HepG2 (cell line): ENCODE results near the gene SLN. TPM values are rescaled to one million over a fixed set of nuclear protein-coding genes. Genes with fewer than 3 reads are reported as not detected.

Experiments
- ARNT2 ChIP-seq: sonication (generic); formaldehyde crosslinking; IDR thresholded peaks from 2 replicates; pipeline ENCODE4 v1.8.0; 2022; ENCODE audit warnings: mild to moderate bottlenecking, low read depth, missing genetic modification reagents, moderate library complexity
- ATF7 ChIP-seq, 2 experiments: fragments of 450-650 bp in 1 of 2; sonication (generic) in 1 of 2; formaldehyde crosslinking in 1 of 2; IDR thresholded peaks; 2 replicates each; pipeline versions ENCODE4 v1.4.0 to v1.6.1; 2016 to 2020; ENCODE audit warnings: antibody characterized with exemption in 1 of 2, mild to moderate bottlenecking in 1 of 2, missing genetic modification reagents in 1 of 2
- GPN1 ChIP-seq: sonication (generic); formaldehyde crosslinking; IDR thresholded peaks from 2 replicates; pipeline ENCODE4 v1.5.1; 2020; ENCODE audit warnings: missing genetic modification reagents, borderline replicate concordance
- GRHL1 ChIP-seq: sonication (generic); formaldehyde crosslinking; conservative IDR thresholded peaks from 2 replicates; pipeline ENCODE4 v1.8.0; 2022; ENCODE audit warnings: missing genetic modification reagents
- REST ChIP-seq, 2 experiments: IDR thresholded peaks; 2 replicates each; pipeline ENCODE4 v1.6.1; 2011 to 2012; ENCODE audit warnings: low read length in 2 of 2, borderline replicate concordance in 1 of 2, low read depth in 1 of 2, mild to moderate bottlenecking in 1 of 2, moderate library complexity in 1 of 2
- TEAD2 ChIP-seq: sonication (generic); formaldehyde crosslinking; IDR thresholded peaks from 2 replicates; pipeline ENCODE4 v1.9.0; 2021; ENCODE audit warnings: missing genetic modification reagents
- THAP11 ChIP-seq: IDR thresholded peaks from 2 replicates; pipeline ENCODE4 v1.6.1; 2016; ENCODE audit warnings: missing biosample characterization, missing genetic modification reagents
- ZNF33B ChIP-seq: sonication (generic); formaldehyde crosslinking; IDR thresholded peaks from 2 replicates; pipeline ENCODE4 v1.5.1; 2020; ENCODE audit warnings: mild to moderate bottlenecking, missing genetic modification reagents
- polyA plus RNA-seq, 8 experiments: library from polyadenylated mRNA; depleted of rRNA in 3 of 8; stranded (reverse) in 7 of 8; unstranded in 1 of 8; fragments of >200 nt; fragmentation: Illumina TruSeq in 4 of 8; extraction: Trizol in 4 of 8; gene quantifications; 2 replicates each; pipeline versions ENCODE4 v1.2.1 to v1.2.3, GENCODE V29; 2011 to 2016; ENCODE audit warnings: low read depth in 4 of 8, missing spikeins in 1 of 8, mixed read lengths in 1 of 8; ENCODE audit not compliant: insufficient read depth in 1 of 8
- total RNA-seq, 5 experiments: library from RNA; depleted of rRNA; stranded (reverse); fragments of >200 nt; fragmentation: Illumina TruSeq; extraction: Trizol; gene quantifications; 2 replicates each; pipeline ENCODE4 v1.2.3, GENCODE V29; 2016; ENCODE audit warnings: low read depth in 1 of 5

Gene SLN
- total and polyA plus RNA-seq, 2 of the 13 experiments (the other 11 are each of a cell fraction or from before 2014, with no cell fraction given), result not detected

- TF ChIP-seq REST (IDR thresholded peaks at IDR 0.05; ENCODE audit: borderline replicate concordance in 1 of 2, low read depth in 1 of 2, low read length in 2 of 2), result no peak
- TF ChIP-seq GPN1, result no peak
- TF ChIP-seq ZNF33B (CRISPR knock-in tag), result no peak
- TF ChIP-seq THAP11 (CRISPR knock-in tag), result no peak
- no peak for TF ChIP-seq ATF7 (IDR thresholded peaks at IDR 0.05)
- TF ChIP-seq ATF7 (CRISPR knock-in tag; IDR thresholded peaks at IDR 0.05), result no peak
- TF ChIP-seq GRHL1 (CRISPR knock-in tag), result no peak
- no peak for TF ChIP-seq ARNT2 (CRISPR knock-in tag)
- no peak for TF ChIP-seq TEAD2
These were observed 20.3 kb upstream of the SLN start (continued) for GRCh38 chr11:107731941-107732688.
